IPS DF 19.7 (cell line): Measurements from ENCODE around the gene OSR1.
"Not testable (repeated sequence)": the region's sequence is repeated elsewhere in the genome, so short reads cannot be mapped to it uniquely, and the experiment has no call there.

Source experiments
- DNase-seq: peaks from one replicate; pipeline ENCODE4 v3.0.0-alpha.2; 2013; ENCODE audit warnings: low read depth, low spot score

The OSR1 gene

GRCh38 chr2:19358242-19359020 lies at the start of gene OSR1:
Gene OSR1, minus strand, starts transcription at chr2:19358623. Its CDS starts 4,818 bp downstream, at chr2:19353805.
- DNase-seq, result no peak

DNA sequence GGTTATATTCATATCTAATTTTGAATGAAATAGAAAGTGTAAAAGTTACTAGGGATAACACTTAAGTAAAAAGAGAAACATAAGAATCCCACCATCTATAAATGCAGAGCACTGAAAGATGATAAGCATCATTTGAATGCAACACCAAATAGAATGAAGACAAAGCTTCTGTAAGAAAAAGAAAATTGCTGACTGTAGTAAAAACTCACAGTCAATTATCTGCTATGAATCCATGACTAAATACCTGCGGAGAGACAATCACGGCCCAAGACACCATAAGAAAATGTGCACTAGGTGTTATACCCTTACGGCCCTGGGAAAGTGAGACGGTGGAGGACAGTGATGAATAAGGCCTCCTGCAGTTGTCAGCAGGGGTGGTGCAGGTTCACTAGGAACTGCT lies 45.4 kb upstream of the OSR1 start:
- no peak for DNase-seq

- no peak for DNase-seq
Observed at GRCh38 chr2:19392191-19392590, 33.8 kb upstream of the OSR1 start.

DNA sequence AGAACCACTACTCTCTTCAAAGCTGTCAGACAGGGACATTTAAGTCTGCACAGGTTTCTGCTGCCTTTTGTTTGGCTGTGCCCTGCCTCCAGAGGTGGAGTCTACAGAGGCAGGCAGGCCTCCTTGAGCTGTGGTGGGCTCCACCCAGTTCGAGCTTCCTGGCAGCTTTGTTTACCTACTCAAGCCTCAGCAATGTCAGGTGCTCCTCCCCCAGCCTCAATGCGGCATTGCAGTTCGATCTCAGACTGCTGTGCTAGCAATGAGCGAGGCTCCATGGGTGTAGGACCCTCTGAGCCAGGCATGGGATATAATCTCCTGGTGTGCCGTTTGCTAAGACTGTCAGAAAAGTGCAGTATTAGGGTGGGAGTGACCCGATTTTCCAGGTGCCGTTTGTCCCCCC lies 31.0 kb upstream of the OSR1 start:
- not testable (repeated sequence) for DNase-seq

GRCh38 chr2:19380532-19380931 lies 22.1 kb upstream of the OSR1 start:
- no peak for DNase-seq

GRCh38 chr2:19378939-19379338 lies 20.5 kb upstream of the OSR1 start:
- DNase-seq, result no peak

DNA sequence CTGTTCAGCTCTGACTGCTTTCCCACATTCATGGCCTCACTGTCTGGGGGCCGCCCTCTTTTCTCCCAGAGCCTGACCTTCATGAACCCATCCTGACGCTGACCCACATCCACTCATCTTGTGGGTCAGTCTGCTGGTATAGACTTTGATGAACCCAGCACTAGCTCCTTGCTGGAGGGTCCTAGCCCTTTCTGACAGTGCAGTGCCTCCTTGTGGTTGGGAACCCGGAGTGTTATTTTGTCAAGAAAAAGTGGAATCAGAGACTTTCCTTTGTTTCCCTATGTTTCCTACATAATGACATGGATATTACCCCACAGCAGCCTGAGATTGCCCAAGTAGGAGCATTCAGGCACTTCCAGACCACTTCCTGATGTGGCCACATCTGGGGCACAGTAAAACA lies 19.3 kb upstream of the OSR1 start:
- DNase-seq, result no peak

- no peak for DNase-seq
Observed at GRCh38 chr2:19373352-19373751, 14.9 kb upstream of the OSR1 start.

- no peak for DNase-seq
Observed at GRCh38 chr2:19371996-19372582, 13.7 kb upstream of the OSR1 start.

- DNase-seq, result no peak
Observed at GRCh38 chr2:19369341-19369955, 11.0 kb upstream of the OSR1 start.

DNA sequence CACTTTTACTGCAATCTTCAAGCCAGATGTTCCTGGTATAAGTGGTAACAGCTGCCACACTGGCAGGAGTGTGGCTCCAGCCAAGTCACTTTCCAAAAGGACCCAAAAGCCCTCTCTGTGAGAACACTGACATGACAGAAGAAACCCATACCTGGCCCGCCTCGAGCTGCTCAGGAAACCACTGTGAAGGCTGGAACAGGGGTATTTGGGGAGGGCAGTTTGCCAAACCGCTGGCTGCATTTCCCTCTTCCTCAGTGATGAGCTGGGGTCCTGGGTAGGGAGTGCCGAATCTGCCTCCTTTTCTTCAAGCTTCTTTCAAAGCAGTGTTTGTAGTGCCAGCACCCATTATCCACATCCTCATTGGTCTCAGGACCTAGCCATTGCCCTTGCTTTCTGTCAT lies 10.3 kb upstream of the OSR1 start:
- DNase-seq, result no peak

- no peak for DNase-seq
Observed at GRCh38 chr2:19367326-19367725, 8.9 kb upstream of the OSR1 start.

GRCh38 chr2:19365126-19365525 lies 6.7 kb upstream of the OSR1 start:
- no peak for DNase-seq

DNA sequence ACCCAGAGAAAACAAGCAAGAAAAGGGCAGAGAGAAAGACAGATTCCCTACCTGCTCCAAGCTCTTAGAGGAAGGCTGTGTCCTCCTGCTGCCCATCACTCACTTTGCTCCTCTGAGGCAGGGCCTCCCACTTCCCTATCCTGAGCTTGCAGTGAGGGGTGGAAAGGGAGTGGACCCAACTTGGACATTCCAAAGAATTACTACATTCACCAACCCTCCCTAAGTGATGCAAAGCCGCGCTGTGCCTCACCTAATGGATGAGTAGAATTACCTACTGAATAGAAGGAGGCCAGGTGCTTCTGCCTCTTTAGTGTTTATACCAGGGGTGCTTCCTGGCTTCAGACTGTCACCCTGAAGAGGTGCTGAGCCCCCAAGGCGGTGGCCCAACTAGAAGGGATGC lies 5.6 kb upstream of the OSR1 start:
- no peak for DNase-seq

DNA sequence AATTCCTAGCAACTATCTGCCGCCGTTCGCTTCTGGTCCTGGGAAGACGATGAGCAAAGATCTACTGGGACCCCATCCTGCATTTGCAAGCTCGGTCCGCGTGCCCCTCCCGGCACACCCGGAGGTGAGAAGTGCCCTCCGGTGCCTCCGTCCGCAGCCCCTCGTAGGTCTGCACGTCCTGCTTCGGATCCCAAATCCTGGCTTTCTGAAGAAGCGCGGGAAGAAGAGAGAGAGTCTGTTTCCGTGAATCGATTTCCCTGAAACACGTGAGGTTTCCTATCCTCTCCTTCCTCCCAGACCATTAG lies 5.0 kb upstream of the OSR1 start:
- DNase-seq, result no peak

DNA sequence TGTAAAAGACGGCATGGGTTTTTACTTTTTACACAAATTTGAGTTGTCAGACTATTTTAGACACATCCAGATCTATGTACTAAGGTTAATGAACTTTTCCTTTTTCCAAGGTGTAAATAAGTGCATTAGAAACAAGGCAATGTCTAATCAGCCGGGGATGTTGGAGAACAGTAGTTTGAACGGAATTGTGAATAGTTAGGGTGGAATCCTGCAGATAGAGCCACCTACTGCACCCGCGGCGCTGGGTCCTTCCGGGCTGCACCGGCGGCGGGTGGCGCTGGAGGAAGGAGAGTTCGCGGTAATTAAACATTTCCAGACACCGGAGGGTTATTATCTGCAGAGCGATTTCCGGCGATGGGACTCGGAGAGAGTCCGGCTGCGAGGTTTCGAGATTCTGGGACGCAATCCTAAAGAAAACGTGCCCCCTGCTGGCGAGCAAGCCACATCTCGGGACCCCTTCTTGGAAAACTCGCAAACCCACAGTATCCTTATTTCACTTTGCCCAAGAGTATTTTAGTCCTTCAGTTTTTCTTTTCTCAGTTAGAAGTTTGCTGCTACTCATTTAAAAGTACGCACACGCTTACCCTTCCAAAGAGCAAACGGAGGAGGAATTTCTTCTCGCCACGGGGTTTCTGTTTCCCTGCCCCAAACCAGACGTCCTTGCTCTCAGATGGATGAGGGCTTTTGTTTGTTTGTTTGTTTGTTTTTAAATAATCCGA lies 4.5 kb upstream of the OSR1 start:
- no peak for DNase-seq

GRCh38 chr2:19362094-19362754 lies 3.8 kb upstream of the OSR1 start:
- no peak for DNase-seq

DNA sequence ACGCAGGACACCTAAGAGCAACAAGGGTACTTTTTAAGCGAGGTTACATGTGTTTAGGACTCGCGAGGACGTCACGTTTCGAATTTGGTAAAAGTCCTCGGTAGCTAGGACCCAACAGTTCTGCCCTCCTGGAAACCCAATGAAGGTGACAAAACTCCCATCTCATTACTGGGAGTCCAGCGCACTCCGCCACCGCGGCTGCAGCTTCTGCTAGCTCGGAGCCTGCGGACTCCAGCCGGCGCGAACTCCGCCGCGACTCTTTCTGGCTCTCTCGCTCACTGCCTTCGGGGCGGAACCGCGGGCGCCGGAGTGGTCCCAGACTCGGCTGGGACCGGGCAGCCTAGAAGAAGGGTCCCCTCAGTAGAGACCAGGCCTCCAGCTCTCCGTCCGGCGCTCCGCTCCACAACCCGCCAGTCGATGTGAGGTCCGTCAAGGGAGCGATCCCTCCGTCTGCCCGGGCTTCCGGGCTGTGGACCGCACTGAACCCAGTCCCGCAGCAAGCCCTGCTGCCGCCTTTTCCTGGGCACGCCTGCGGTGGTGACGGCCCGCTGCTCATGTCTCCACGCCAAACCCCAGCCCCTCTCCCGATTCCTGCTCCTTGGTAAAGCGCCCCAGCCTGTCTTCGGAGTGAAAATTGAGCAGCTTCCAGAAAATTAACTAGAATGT lies 3.0 kb upstream of the OSR1 start:
- no peak for DNase-seq

- DNase-seq, result no peak
Observed at GRCh38 chr2:19360966-19361321, 2.5 kb upstream of the OSR1 start.

DNA sequence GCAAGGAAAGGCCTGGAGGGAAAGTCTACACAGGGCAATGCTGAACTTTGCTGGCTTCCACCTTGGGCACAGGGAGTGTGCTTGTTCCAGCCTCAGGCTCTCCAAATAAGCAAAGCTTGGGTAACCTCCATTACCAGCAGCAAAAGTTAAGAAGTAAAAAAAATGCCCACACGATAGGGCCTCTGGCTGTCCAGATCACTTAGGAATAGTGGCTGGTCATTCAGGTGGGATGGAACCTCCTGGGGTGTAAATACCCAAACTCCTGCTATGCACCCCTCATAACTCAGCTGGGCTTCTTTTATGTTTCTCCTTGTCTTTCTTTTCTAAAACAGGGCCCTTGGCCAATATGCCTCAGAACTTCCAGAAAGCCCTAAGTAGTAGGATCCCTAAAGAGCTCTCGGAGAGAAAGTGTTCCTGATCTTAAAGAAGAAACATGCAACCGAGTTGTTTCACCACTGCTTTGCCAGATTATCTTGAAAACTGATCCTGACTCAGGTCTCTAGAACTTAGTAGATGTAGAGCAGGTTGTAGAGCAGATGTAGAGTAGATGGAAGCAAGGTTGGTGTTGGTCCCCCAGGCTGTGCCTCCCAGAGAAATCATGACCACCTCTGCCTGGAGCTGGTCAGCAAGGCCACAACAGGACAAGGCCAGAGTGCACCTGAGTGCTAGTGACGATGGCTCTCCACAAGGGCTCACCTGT lies 2.0 kb upstream of the OSR1 start:
- DNase-seq, result no peak

DNA sequence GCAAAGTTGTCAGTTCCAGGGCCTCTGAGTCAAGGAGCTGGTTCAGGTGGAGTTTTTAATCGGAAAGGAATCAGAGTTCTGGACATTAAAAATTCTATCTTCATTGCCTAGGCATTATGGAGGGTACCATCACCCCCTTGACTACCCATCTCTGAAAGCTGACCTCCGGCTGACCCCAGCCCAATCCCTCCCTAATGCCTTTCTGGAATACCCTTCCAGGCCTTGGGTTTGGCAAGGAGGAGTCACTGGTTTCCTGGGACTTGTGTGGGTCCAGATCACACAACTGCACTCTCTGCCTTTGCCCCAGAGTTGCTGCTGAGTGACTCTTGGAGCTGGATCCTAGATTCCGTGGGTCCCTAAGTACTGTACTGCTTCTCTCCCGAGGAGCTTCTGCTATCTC lies 1.0 kb upstream of the OSR1 start:
- no peak for DNase-seq
